ENCODE data around the gene PCK2. TPM values are rescaled to one million over a fixed set of nuclear protein-coding genes. Genes with fewer than 3 reads are reported as not detected.

Gene PCK2
- total and polyA plus RNA-seq, 8 donors: 12.9 to 61.3 (median 16.6) TPM

- TF ChIP-seq CTCF (IDR thresholded peaks at IDR 0.05): no peak
- intact Hi-C loops (cut with DNase I): no loop called here
- peaks cover 0 to 20% of the 10 kb centered on the region in 2 donors for H3K27me3 ChIP-seq
- H3K27ac ChIP-seq: no peak overlapping the region
- H3K4me3 ChIP-seq: no peak overlapping the region
- no peaks in the 10 kb centered on the region for H3K4me1 ChIP-seq
- no peaks in the 10 kb centered on the region for H3K9me3 ChIP-seq
- no peak for ATAC-seq
- H3K36me3 ChIP-seq: no peaks in the 10 kb centered on the region
- peak in 1 of 4 donors; percentile 58 for DNase-seq
Observed at GRCh38 chr14:24068711-24069410, 25.2 kb upstream of the PCK2 start.

- ATAC-seq (no peak), DNase-seq (no peak)
- Histone ChIP-seq H3K27ac (no peak overlapping the region), H3K4me3 (no peak overlapping the region), H3K9me3 (no peaks in the 10 kb centered on the region), H3K36me3 (no peaks in the 10 kb centered on the region), H3K27me3 (peaks cover 0 to 20% of the 10 kb centered on the region in 2 donors), H3K4me1 (no peaks in the 10 kb centered on the region)
- no peak for TF ChIP-seq CTCF (IDR thresholded peaks at IDR 0.05)
- intact Hi-C loops (cut with DNase I): no loop called here
Observed at GRCh38 chr14:24069411-24069735, 24.7 kb upstream of the PCK2 start.

GRCh38 chr14:24070285-24071143, 23.6 kb upstream of the PCK2 start:
- no peak for TF ChIP-seq CTCF (IDR thresholded peaks at IDR 0.05)
- H3K4me3 ChIP-seq: no peak overlapping the region
- ATAC-seq: no peak
- DNase-seq: no peak
- intact Hi-C loops (cut with DNase I): no loop called here
- H3K27me3 ChIP-seq: peaks cover 0 to 20% of the 10 kb centered on the region in 2 donors
- no peak overlapping the region for H3K27ac ChIP-seq
- no peaks in the 10 kb centered on the region for H3K36me3 ChIP-seq
- no peaks in the 10 kb centered on the region for H3K4me1 ChIP-seq
- no peaks in the 10 kb centered on the region for H3K9me3 ChIP-seq

- no peaks in the 10 kb centered on the region for H3K4me1 ChIP-seq
- no peaks in the 10 kb centered on the region for H3K9me3 ChIP-seq
- H3K36me3 ChIP-seq: no peaks in the 10 kb centered on the region
- peak in 1 of 4 donors; percentile 51 for DNase-seq
- intact Hi-C loops (cut with DNase I): no loop called here
- peaks cover 0 to 20% of the 10 kb centered on the region in 2 donors for H3K27me3 ChIP-seq
- H3K4me3 ChIP-seq: no peak within 1 kb of the TSS
- no peak for ATAC-seq
- H3K27ac ChIP-seq: no peak within 1 kb of the TSS
- TF ChIP-seq CTCF (IDR thresholded peaks at IDR 0.05): no peak
Observed at GRCh38 chr14:24071144-24071697, 22.9 kb upstream of the PCK2 start, which contains the start of gene CPNE6. TSS of gene CPNE6 (plus strand) at chr14:24071562. CDS start at chr14:24072937, 1,375 bp downstream.

Data from left lung (tissue), 10 donors.